ENCODE data around the gene GYS2.

GRCh38 chr12:21516281-21516680 is 88.4 kb downstream of the GYS2 start:
- TF ChIP-seq FOXM1 (IDR thresholded peaks at IDR 0.05; ENCODE audit: borderline replicate concordance) = no peak
- TF ChIP-seq BHLHE40 (IDR thresholded peaks at IDR 0.05; ENCODE audit: borderline replicate concordance) = no peak
- TF ChIP-seq L3MBTL2 (conservative IDR thresholded peaks at IDR 0.05) = no peak
- TF ChIP-seq TARDBP (IDR thresholded peaks at IDR 0.05) = no peak
- TF ChIP-seq SUZ12 (IDR thresholded peaks at IDR 0.05) = no peak
- no peak for TF ChIP-seq HDGF (IDR thresholded peaks at IDR 0.05; ENCODE audit: borderline replicate concordance)
- TF ChIP-seq SP1 (IDR thresholded peaks at IDR 0.05) = no peak

All from HEK293T (cell line).